ENCODE measurements around the gene PLEKHG4.
A peak's percentile ranks its signal among the peaks of the same experiment; 100 is the strongest.

PLEKHG4 gene

GRCh38 chr16:67234180-67234597 lies 45.1 kb upstream of the PLEKHG4 start:
- peak overlapping the region; percentile 92 for H3K27ac ChIP-seq
- ChIA-PET POLR2A (ENCODE audit: low non-redundant PET) (no interaction called here), CTCF (no interaction called here)
- TF ChIP-seq CTCF (conservative IDR thresholded peaks at IDR 0.05; ENCODE audit: low read depth), result no peak
- DNase-seq (ENCODE audit: low spot score), result no peak

- no peak for TF ChIP-seq CTCF (conservative IDR thresholded peaks at IDR 0.05; ENCODE audit: low read depth)
- no peak for DNase-seq (ENCODE audit: low spot score)
- ChIA-PET CTCF (interaction anchor here (0.6 kb wide), 2 partner anchors 33 to 228 kb away, joined by 3 to 4 read pairs; no protein-coding TSS in a partner anchor), POLR2A (ENCODE audit: low non-redundant PET) (interaction anchor here (0.8 to 1.0 kb wide), 2 partner anchors 9 to 10 kb away, joined by 3 read pairs; partner anchors contain the start of gene TMEM208)
- H3K27ac ChIP-seq, result peak overlapping the region; percentile 92
Observed at GRCh38 chr16:67235816-67236562, 43.3 kb upstream of the PLEKHG4 start.

GRCh38 chr16:67236563-67237395 lies 42.6 kb upstream of the PLEKHG4 start:
- DNase-seq (ENCODE audit: low spot score), result peak; percentile 88
- POLR2A ChIA-PET (ENCODE audit: low non-redundant PET), result interaction anchor here (0.8 to 1.0 kb wide), 2 partner anchors 9 to 10 kb away, joined by 3 read pairs; partner anchors contain the start of gene TMEM208
- no peak for TF ChIP-seq CTCF (conservative IDR thresholded peaks at IDR 0.05; ENCODE audit: low read depth)
- CTCF ChIA-PET, result interaction anchor here (0.6 kb wide), 1 partner anchor 704 kb away, joined by 3 read pairs; no protein-coding TSS in a partner anchor
- H3K27ac ChIP-seq, result peak overlapping the region; percentile 92

GRCh38 chr16:67237396-67238277 lies 41.7 kb upstream of the PLEKHG4 start:
- TF ChIP-seq CTCF (conservative IDR thresholded peaks at IDR 0.05; ENCODE audit: low read depth), result no peak
- no peak for DNase-seq (ENCODE audit: low spot score)
- H3K27ac ChIP-seq, result peak overlapping the region; percentile 92
- POLR2A ChIA-PET (ENCODE audit: low non-redundant PET), result interaction anchor here (0.6 kb wide), 1 partner anchor 729 kb away, joined by 3 read pairs; no protein-coding TSS in a partner anchor
- CTCF ChIA-PET, result interaction anchor here (1.0 kb wide), 1 partner anchor 11 kb away, joined by 3 read pairs; the partner anchor contains the start of gene TMEM208

- ChIA-PET POLR2A (ENCODE audit: low non-redundant PET) (interaction anchor here (0.6 kb wide), 1 partner anchor 729 kb away, joined by 3 read pairs; no protein-coding TSS in a partner anchor), CTCF (interaction anchor here (1.0 kb wide), 1 partner anchor 11 kb away, joined by 3 read pairs; the partner anchor contains the start of gene TMEM208)
- peak overlapping the region; percentile 92 for H3K27ac ChIP-seq
- no peak for TF ChIP-seq CTCF (conservative IDR thresholded peaks at IDR 0.05; ENCODE audit: low read depth)
- no peak for DNase-seq (ENCODE audit: low spot score)
Observed at GRCh38 chr16:67238278-67238575, 41.1 kb upstream of the PLEKHG4 start.

All from RWPE1 (cell line).